Measurements from ENCODE around the gene TGFBR2. TPM values are rescaled to one million over a fixed set of nuclear protein-coding genes. Genes with fewer than 3 reads are reported as not detected.

TGFBR2 gene
- total RNA-seq, 1 experiment from 2014 or later, result 48.2 TPM

DNA sequence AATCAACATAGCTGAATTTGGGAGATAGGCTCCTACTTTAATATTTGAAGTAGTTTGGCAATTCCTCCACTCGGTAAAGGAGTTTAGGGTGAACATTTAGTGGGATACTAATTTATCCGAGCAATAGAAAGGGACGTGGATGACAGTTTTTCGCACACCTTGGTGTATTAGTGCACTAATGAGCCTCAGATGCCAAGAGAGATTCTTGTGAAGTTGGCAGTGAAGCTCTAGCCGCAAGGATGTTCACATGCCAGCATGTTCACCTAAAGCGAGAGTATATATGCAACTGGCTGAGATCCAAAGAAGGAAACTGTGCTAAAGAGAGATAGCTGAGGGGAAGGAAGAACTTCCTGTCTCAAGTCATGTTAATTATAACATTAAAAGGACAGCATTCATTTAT, 58.5 kb downstream of the TGFBR2 start:
- H3K27me3 ChIP-seq (ENCODE audit: low read length), result no peaks in the 10 kb centered on the region
- intact Hi-C loops (cut with micrococcal nuclease), result no loop called here
- no peak overlapping the region for H3K4me3 ChIP-seq (ENCODE audit: low read length)
- no peak overlapping the region for H3K27ac ChIP-seq (ENCODE audit: low read length)
- H3F3A ChIP-seq (ENCODE audit: low read length, unreplicated experiment), result no peaks in the 10 kb centered on the region
- H3K9me3 ChIP-seq (ENCODE audit: low read length), result no peaks in the 10 kb centered on the region
- H3K4me2 ChIP-seq (ENCODE audit: low read length), result no peak overlapping the region
- no peaks in the 10 kb centered on the region for H3K9me2 ChIP-seq (replicated peaks; ENCODE audit: low read length)
- H3K4me1 ChIP-seq (ENCODE audit: insufficient read depth, low read length), result peaks cover 13% of the 10 kb centered on the region
- ChIA-PET POLR2A (ENCODE audit: unreplicated experiment) (no interaction called here), CTCF (no interaction called here)
- H4K20me1 ChIP-seq (ENCODE audit: low read length), result no peaks in the 10 kb centered on the region
- H3K9ac ChIP-seq (ENCODE audit: low read length), result no peak overlapping the region
- H3K79me2 ChIP-seq (ENCODE audit: low read length), result peaks cover 17% of the 10 kb centered on the region
- H3K36me3 ChIP-seq (ENCODE audit: low read depth, low read length), result peaks cover 43% of the 10 kb centered on the region
- no peak for DNase-seq
- BruUV-seq (replicated peaks), result no TSS peak
- H2AFZ ChIP-seq (ENCODE audit: low read length), result no peak overlapping the region
- TF ChIP-seq EZH2 (IDR thresholded peaks at IDR 0.05; ENCODE audit: low read length, unreplicated experiment), result no peak
- TF ChIP-seq, protein P1, sequence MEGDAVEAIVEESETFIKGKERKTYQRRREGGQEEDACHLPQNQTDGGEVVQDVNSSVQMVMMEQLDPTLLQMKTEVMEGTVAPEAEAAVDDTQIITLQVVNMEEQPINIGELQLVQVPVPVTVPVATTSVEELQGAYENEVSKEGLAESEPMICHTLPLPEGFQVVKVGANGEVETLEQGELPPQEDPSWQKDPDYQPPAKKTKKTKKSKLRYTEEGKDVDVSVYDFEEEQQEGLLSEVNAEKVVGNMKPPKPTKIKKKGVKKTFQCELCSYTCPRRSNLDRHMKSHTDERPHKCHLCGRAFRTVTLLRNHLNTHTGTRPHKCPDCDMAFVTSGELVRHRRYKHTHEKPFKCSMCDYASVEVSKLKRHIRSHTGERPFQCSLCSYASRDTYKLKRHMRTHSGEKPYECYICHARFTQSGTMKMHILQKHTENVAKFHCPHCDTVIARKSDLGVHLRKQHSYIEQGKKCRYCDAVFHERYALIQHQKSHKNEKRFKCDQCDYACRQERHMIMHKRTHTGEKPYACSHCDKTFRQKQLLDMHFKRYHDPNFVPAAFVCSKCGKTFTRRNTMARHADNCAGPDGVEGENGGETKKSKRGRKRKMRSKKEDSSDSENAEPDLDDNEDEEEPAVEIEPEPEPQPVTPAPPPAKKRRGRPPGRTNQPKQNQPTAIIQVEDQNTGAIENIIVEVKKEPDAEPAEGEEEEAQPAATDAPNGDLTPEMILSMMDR (conservative IDR thresholded peaks at IDR 0.05; ENCODE audit: low read depth, low read length), result no peak
- no peak for TF ChIP-seq EZH2phosphoT487 (IDR thresholded peaks at IDR 0.05; ENCODE audit: borderline replicate concordance, low read length)
- no peak for ATAC-seq

DNA sequence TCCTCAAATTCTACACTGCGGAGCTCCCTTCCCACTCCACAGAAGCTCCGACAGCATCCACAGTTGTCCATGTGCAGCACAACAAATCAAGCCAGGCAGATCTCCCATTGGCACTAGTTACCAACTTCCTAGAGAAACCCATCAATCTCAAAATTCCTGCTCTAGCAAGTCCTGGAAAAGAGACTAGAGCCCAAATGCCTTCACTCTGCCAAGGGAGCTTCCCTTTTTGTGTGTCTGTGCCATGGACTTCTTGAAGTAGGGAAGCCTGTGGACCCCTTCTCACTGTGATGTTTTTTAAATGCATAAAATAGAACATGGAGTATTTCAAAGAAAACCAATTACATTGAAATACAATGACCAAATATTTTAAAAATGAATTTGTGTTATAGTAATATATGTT, 59.1 kb downstream of the TGFBR2 start:
- Histone ChIP-seq H3K4me3 (ENCODE audit: low read length) (no peak overlapping the region), H3F3A (ENCODE audit: low read length, unreplicated experiment) (no peaks in the 10 kb centered on the region), H3K9ac (ENCODE audit: low read length) (no peak overlapping the region), H3K9me2 (replicated peaks; ENCODE audit: low read length) (no peaks in the 10 kb centered on the region), H3K79me2 (ENCODE audit: low read length) (peaks cover 10% of the 10 kb centered on the region), H3K36me3 (ENCODE audit: low read depth, low read length) (peaks cover 44% of the 10 kb centered on the region), H2AFZ (ENCODE audit: low read length) (no peak overlapping the region), H3K27ac (ENCODE audit: low read length) (no peak overlapping the region), H4K20me1 (ENCODE audit: low read length) (no peaks in the 10 kb centered on the region), H3K4me2 (ENCODE audit: low read length) (no peak overlapping the region), H3K27me3 (ENCODE audit: low read length) (no peaks in the 10 kb centered on the region), H3K4me1 (ENCODE audit: insufficient read depth, low read length) (peaks cover 7% of the 10 kb centered on the region; the same call in 1 of the 2 replicates), H3K9me3 (ENCODE audit: low read length) (no peaks in the 10 kb centered on the region)
- DNase-seq (no peak), ATAC-seq (no peak)
- BruUV-seq (replicated peaks), result no TSS peak
- TF ChIP-seq EZH2phosphoT487 (IDR thresholded peaks at IDR 0.05; ENCODE audit: borderline replicate concordance, low read length) (no peak), EZH2 (IDR thresholded peaks at IDR 0.05; ENCODE audit: low read length, unreplicated experiment) (no peak)
- TF ChIP-seq, protein P1 (conservative IDR thresholded peaks at IDR 0.05; ENCODE audit: low read depth, low read length), result no peak
- ChIA-PET POLR2A (ENCODE audit: unreplicated experiment) (no interaction called here), CTCF (no interaction called here)
- intact Hi-C loops (cut with micrococcal nuclease), result no loop called here

- H2AFZ ChIP-seq (ENCODE audit: low read length), result no peak overlapping the region
- no peak overlapping the region for H3K27ac ChIP-seq (ENCODE audit: low read length)
- H3K4me2 ChIP-seq (ENCODE audit: low read length), result no peak overlapping the region
- H3K9me2 ChIP-seq (replicated peaks; ENCODE audit: low read length), result no peaks in the 10 kb centered on the region
- CTCF ChIA-PET, result interaction anchor here (0.7 kb wide), 1 partner anchor 783 kb away, joined by 3 read pairs; no protein-coding TSS in a partner anchor
- no peaks in the 10 kb centered on the region for H3F3A ChIP-seq (ENCODE audit: low read length, unreplicated experiment)
- H3K9me3 ChIP-seq (ENCODE audit: low read length), result no peaks in the 10 kb centered on the region
- ATAC-seq (no peak), DNase-seq (no peak)
- TF ChIP-seq EZH2phosphoT487 (IDR thresholded peaks at IDR 0.05; ENCODE audit: borderline replicate concordance, low read length) (no peak), EZH2 (IDR thresholded peaks at IDR 0.05; ENCODE audit: low read length, unreplicated experiment) (no peak)
- TF ChIP-seq, protein P1 (conservative IDR thresholded peaks at IDR 0.05; ENCODE audit: low read depth, low read length), result no peak
- no peak overlapping the region for H3K4me3 ChIP-seq (ENCODE audit: low read length)
- H3K79me2 ChIP-seq (ENCODE audit: low read length), result no peaks in the 10 kb centered on the region
- no TSS peak for BruUV-seq (replicated peaks)
- H3K36me3 ChIP-seq (ENCODE audit: low read depth, low read length), result peaks cover 44% of the 10 kb centered on the region
- H3K9ac ChIP-seq (ENCODE audit: low read length), result no peak overlapping the region
- POLR2A ChIA-PET (ENCODE audit: unreplicated experiment), result no interaction called here
- H3K4me1 ChIP-seq (ENCODE audit: insufficient read depth, low read length), result no peaks in the 10 kb centered on the region
- no peaks in the 10 kb centered on the region for H3K27me3 ChIP-seq (ENCODE audit: low read length)
- no peaks in the 10 kb centered on the region for H4K20me1 ChIP-seq (ENCODE audit: low read length)
- intact Hi-C loops (cut with micrococcal nuclease), result no loop called here
These were observed 60.3 kb downstream of the TGFBR2 start for GRCh38 chr3:30666572-30667279.

All from PC-3 (cell line).